Activated CD8-positive, alpha-beta memory T cell treated with anti-CD3 and anti-CD28 coated beads, Interleukin-2, amount 10 ng/mL, durations not matched to agents 7 days and 5 days (primary cell): ENCODE data around the gene FOXP4. TPM values are rescaled to one million over a fixed set of nuclear protein-coding genes. Genes with fewer than 3 reads are reported as not detected.
A peak's percentile ranks its signal among the peaks of the same experiment; 100 is the strongest.
"Not testable (repeated sequence)": the region's sequence is repeated elsewhere in the genome, so short reads cannot be mapped to it uniquely, and the experiment has no call there.

Source experiments
- ATAC-seq: fragments of 150-1000 bp; cut with Tn5 transposase; one replicate; pipeline ENCODE4 v1.10.0; 2021; ENCODE audit warnings: moderate library complexity
- CTCF ChIA-PET: fragments of 350-600 bp; sonication (Branson Sonifier 250); formaldehyde crosslinking; loops from one replicate; lab custom pipeline; 2021; ENCODE audit warnings: antibody characterized with exemption; lab: Charles Lee
- DNase-seq: peaks from one replicate; pipeline ENCODE4 v3.0.0-alpha.2; 2020
- H3K27ac Mint-ChIP-seq: one replicate; pipeline ENCODE4 v1.8.0; 2021; ENCODE audit warnings: mild to moderate bottlenecking, mixed read lengths
- H3K27me3 Mint-ChIP-seq: one replicate; pipeline ENCODE4 v1.8.0; 2021; ENCODE audit warnings: mixed read lengths
- H3K36me3 Mint-ChIP-seq: one replicate; pipeline ENCODE4 v1.8.0; 2021; ENCODE audit warnings: mild to moderate bottlenecking, mixed read lengths
- H3K4me1 Mint-ChIP-seq: one replicate; pipeline ENCODE4 v1.8.0; 2021; ENCODE audit warnings: mixed read lengths
- H3K4me3 Mint-ChIP-seq: one replicate; pipeline ENCODE4 v1.8.0; 2021; ENCODE audit warnings: mild to moderate bottlenecking, moderate library complexity, mixed read lengths
- H3K9me3 Mint-ChIP-seq: one replicate; pipeline ENCODE4 v1.8.0; 2022; ENCODE audit warnings: low read depth, mixed read lengths
- total RNA-seq, 2 experiments: library from RNA; stranded (reverse); gene quantifications; one replicate each; pipeline ENCODE4 v1.2.3, GENCODE V29; 2021

The FOXP4 gene
- total RNA-seq, 2 experiments from 2014 or later: 6.5 to 7.7 TPM

- Mint-ChIP-seq H3K9me3 (no peaks in the 10 kb centered on the region), H3K27ac (no peak overlapping the region), H3K36me3 (no peaks in the 10 kb centered on the region), H3K4me1 (peaks cover 3% of the 10 kb centered on the region), H3K4me3 (no peak overlapping the region), H3K27me3 (peaks cover 3% of the 10 kb centered on the region)
- CTCF ChIA-PET: interaction anchor here (1.2 to 4.2 kb wide), 5 partner anchors 10 to 262 kb away, joined by 3 to 40 read pairs (median 4); no protein-coding TSS in a partner anchor
- DNase-seq (no peak), ATAC-seq (no peak)
These were observed 54.5 kb downstream of the FOXP4 start for GRCh38 chr6:41600499-41601247.

- CTCF ChIA-PET: interaction anchor here (1.3 to 4.2 kb wide), 3 partner anchors 79 to 263 kb away, joined by 3 to 40 read pairs (median 4); no protein-coding TSS in a partner anchor
- DNase-seq (no peak), ATAC-seq (no peak)
- peaks cover 3% of the 10 kb centered on the region for H3K4me1 Mint-ChIP-seq
- H3K27ac Mint-ChIP-seq: no peak overlapping the region
- H3K9me3 Mint-ChIP-seq: no peaks in the 10 kb centered on the region
- H3K36me3 Mint-ChIP-seq: no peaks in the 10 kb centered on the region
- peaks cover 7% of the 10 kb centered on the region for H3K27me3 Mint-ChIP-seq
- no peak overlapping the region for H3K4me3 Mint-ChIP-seq
These were observed 55.0 kb downstream of the FOXP4 start for GRCh38 chr6:41601248-41601549.

GRCh38 chr6:41602422-41602743 is 56.2 kb downstream of the FOXP4 start:
- Mint-ChIP-seq H3K36me3 (no peaks in the 10 kb centered on the region), H3K27me3 (peaks cover 11% of the 10 kb centered on the region), H3K4me3 (no peak overlapping the region), H3K9me3 (no peaks in the 10 kb centered on the region), H3K4me1 (peaks cover 3% of the 10 kb centered on the region), H3K27ac (no peak overlapping the region)
- CTCF ChIA-PET: interaction anchor here (0.6 to 4.2 kb wide), 31 partner anchors 8 to 1095 kb away, joined by 3 to 53 read pairs (median 4); partner anchors contain the start of gene TFEB
- ATAC-seq: no peak
- DNase-seq: no peak

GRCh38 chr6:41602864-41603608 is 56.9 kb downstream of the FOXP4 start:
- Mint-ChIP-seq H3K36me3 (no peaks in the 10 kb centered on the region), H3K27ac (no peak overlapping the region), H3K9me3 (no peaks in the 10 kb centered on the region), H3K4me3 (no peak overlapping the region), H3K4me1 (peaks cover 3% of the 10 kb centered on the region), H3K27me3 (peaks cover 11% of the 10 kb centered on the region)
- CTCF ChIA-PET: interaction anchor here (0.6 to 4.2 kb wide), 32 partner anchors 8 to 1095 kb away, joined by 3 to 53 read pairs (median 4); partner anchors contain the start of gene TFEB
- DNase-seq (peak; percentile 85), ATAC-seq (peak; percentile 88)

GRCh38 chr6:41604006-41604405 is 57.8 kb downstream of the FOXP4 start:
- H3K4me3 Mint-ChIP-seq: no peak overlapping the region

GRCh38 chr6:41605649-41606048 is 59.5 kb downstream of the FOXP4 start:
- CTCF ChIA-PET: interaction anchor here (0.9 to 3.9 kb wide), 2 partner anchors 78 to 79 kb away, joined by 3 to 53 read pairs; no protein-coding TSS in a partner anchor
- Mint-ChIP-seq H3K4me1 (peaks cover 3% of the 10 kb centered on the region), H3K9me3 (no peaks in the 10 kb centered on the region), H3K4me3 (no peak overlapping the region), H3K36me3 (no peaks in the 10 kb centered on the region), H3K27ac (no peak overlapping the region), H3K27me3 (peaks cover 11% of the 10 kb centered on the region)
- no peak for ATAC-seq
- no peak for DNase-seq

More at GRCh38 chr6:41604006-41604405, 57.8 kb downstream of the FOXP4 start:
- Mint-ChIP-seq H3K4me1 (peaks cover 3% of the 10 kb centered on the region), H3K27ac (no peak overlapping the region), H3K27me3 (peaks cover 11% of the 10 kb centered on the region), H3K9me3 (no peaks in the 10 kb centered on the region), H3K36me3 (no peaks in the 10 kb centered on the region)
- CTCF ChIA-PET: interaction anchor here (0.6 to 4.2 kb wide), 7 partner anchors 76 to 540 kb away, joined by 3 to 53 read pairs (median 10); no protein-coding TSS in a partner anchor
- DNase-seq (no peak), ATAC-seq (no peak)

GRCh38 chr6:41607036-41607435 is 60.9 kb downstream of the FOXP4 start:
- H3K27ac Mint-ChIP-seq: no peak overlapping the region
- peaks cover 11% of the 10 kb centered on the region for H3K27me3 Mint-ChIP-seq
- ATAC-seq (no peak), DNase-seq (no peak)
- H3K4me3 Mint-ChIP-seq: no peak overlapping the region
- H3K4me1 Mint-ChIP-seq: peaks cover 3% of the 10 kb centered on the region
- H3K9me3 Mint-ChIP-seq: no peaks in the 10 kb centered on the region
- no peaks in the 10 kb centered on the region for H3K36me3 Mint-ChIP-seq
- CTCF ChIA-PET: interaction anchor here (1.0 kb wide), 1 partner anchor 15 kb away, joined by 3 read pairs; no protein-coding TSS in a partner anchor

- no peak overlapping the region for H3K4me3 Mint-ChIP-seq
- no peak overlapping the region for H3K27ac Mint-ChIP-seq
- H3K27me3 Mint-ChIP-seq: peaks cover 13% of the 10 kb centered on the region
- DNase-seq (no peak), ATAC-seq (no peak)
- CTCF ChIA-PET: no interaction called here
- no peaks in the 10 kb centered on the region for H3K9me3 Mint-ChIP-seq
- H3K4me1 Mint-ChIP-seq: peaks cover 3% of the 10 kb centered on the region
- H3K36me3 Mint-ChIP-seq: no peaks in the 10 kb centered on the region
These were observed 61.6 kb downstream of the FOXP4 start for GRCh38 chr6:41607736-41608135.

- ATAC-seq (no peak), DNase-seq (no peak)
- Mint-ChIP-seq H3K27me3 (peaks cover 17% of the 10 kb centered on the region), H3K4me1 (no peaks in the 10 kb centered on the region), H3K9me3 (no peaks in the 10 kb centered on the region), H3K27ac (no peak overlapping the region), H3K4me3 (no peak overlapping the region), H3K36me3 (no peaks in the 10 kb centered on the region)
- CTCF ChIA-PET: no interaction called here
These were observed 62.4 kb downstream of the FOXP4 start for GRCh38 chr6:41608443-41609151.

- Mint-ChIP-seq H3K27ac (no peak overlapping the region), H3K27me3 (peaks cover 25% of the 10 kb centered on the region), H3K36me3 (no peaks in the 10 kb centered on the region), H3K9me3 (no peaks in the 10 kb centered on the region), H3K4me3 (no peak overlapping the region), H3K4me1 (no peaks in the 10 kb centered on the region)
- no peak for DNase-seq
- CTCF ChIA-PET: interaction anchor here (0.8 kb wide), 1 partner anchor 12 kb away, joined by 4 read pairs; no protein-coding TSS in a partner anchor
- no peak for ATAC-seq
These were observed 68.5 kb downstream of the FOXP4 start for GRCh38 chr6:41614715-41615114.

- H3K4me1 Mint-ChIP-seq: no peaks in the 10 kb centered on the region
- no peaks in the 10 kb centered on the region for H3K36me3 Mint-ChIP-seq
- peaks cover 27% of the 10 kb centered on the region for H3K27me3 Mint-ChIP-seq
- no peak for ATAC-seq
- no peak overlapping the region for H3K27ac Mint-ChIP-seq
- DNase-seq: no peak
- CTCF ChIA-PET: interaction anchor here (0.8 kb wide), 1 partner anchor 13 kb away, joined by 4 read pairs; no protein-coding TSS in a partner anchor
- no peaks in the 10 kb centered on the region for H3K9me3 Mint-ChIP-seq
- H3K4me3 Mint-ChIP-seq: no peak overlapping the region
These were observed 69.1 kb downstream of the FOXP4 start for GRCh38 chr6:41615311-41615710.

- DNase-seq (no peak), ATAC-seq (no peak)
- Mint-ChIP-seq H3K36me3 (peaks cover 3% of the 10 kb centered on the region), H3K4me1 (no peaks in the 10 kb centered on the region), H3K4me3 (no peak overlapping the region), H3K27me3 (peaks cover 43% of the 10 kb centered on the region), H3K27ac (no peak overlapping the region), H3K9me3 (peaks cover 3% of the 10 kb centered on the region)
- CTCF ChIA-PET: no interaction called here
These were observed 72.4 kb downstream of the FOXP4 start for GRCh38 chr6:41618598-41618997.

GRCh38 chr6:41619193-41619592 is 73.0 kb downstream of the FOXP4 start:
- ATAC-seq, H3K4me1 Mint-ChIP-seq, H3K36me3 Mint-ChIP-seq, H3K9me3 Mint-ChIP-seq, CTCF ChIA-PET, DNase-seq, H3K27ac Mint-ChIP-seq, H3K4me3 Mint-ChIP-seq: not testable (repeated sequence)
- peaks cover 38% of the 10 kb centered on the region for H3K27me3 Mint-ChIP-seq
